PFSK-1 (cell line): Measurements from ENCODE around the gene BMP7.

Experiments
- FOXP2 ChIP-seq: optimal IDR thresholded peaks from 2 replicates; pipeline ENCODE3; 2011; ENCODE audit warnings: borderline replicate concordance, control low read depth, inconsistent platforms; ENCODE audit not compliant: insufficient read depth; ENCODE audit errors: extremely low read length, extremely low read depth
- POLR2AphosphoS5 ChIP-seq: IDR thresholded peaks from 2 replicates; pipeline ENCODE4 v1.6.1; 2012; ENCODE audit warnings: low read depth, mild to moderate bottlenecking, control low read depth, low read length, moderate library complexity
- SIN3A ChIP-seq: IDR thresholded peaks from 2 replicates; pipeline ENCODE4 v1.6.1; 2012; ENCODE audit warnings: mild to moderate bottlenecking, low read length, moderate library complexity, borderline replicate concordance; ENCODE audit not compliant: insufficient read depth
- TAF1 ChIP-seq: IDR thresholded peaks from 2 replicates; pipeline ENCODE4 v1.6.1; 2012; ENCODE audit warnings: low read length, control low read depth, borderline replicate concordance; ENCODE audit not compliant: insufficient read depth
- TF ChIP-seq, protein P1 (sequence below), 2 experiments: IDR thresholded peaks; 2 replicates each; pipeline versions ENCODE4 v1.6.1 to v1.8.0; 2011 to 2012; ENCODE audit warnings: low read depth in 2 of 2, low read length in 2 of 2, control low read depth in 1 of 2, inconsistent platforms in 1 of 2, mild to moderate bottlenecking in 1 of 2, moderate library complexity in 1 of 2; ENCODE audit not compliant: insufficient read depth in 1 of 2

The BMP7 gene

DNA sequence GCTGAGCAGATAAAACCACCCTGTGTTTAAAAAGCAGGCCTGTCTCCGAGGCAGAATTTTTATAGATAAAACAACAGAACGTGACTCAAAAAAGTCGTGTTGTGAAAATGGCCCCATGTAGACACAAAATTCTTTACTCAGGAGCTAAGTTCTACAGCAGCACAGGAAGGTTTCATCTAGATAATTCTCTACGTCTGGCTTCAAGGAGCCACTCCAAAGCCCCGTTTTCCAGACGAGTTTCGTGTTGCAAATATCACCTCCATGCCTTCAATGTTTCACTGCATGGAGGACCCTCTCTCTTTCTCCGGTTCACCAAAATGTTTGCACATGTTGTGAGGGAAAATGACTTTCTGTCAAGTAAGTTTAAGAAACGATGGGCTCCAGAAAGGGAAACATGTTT is 12.0 kb upstream of the BMP7 start:
- TF ChIP-seq POLR2AphosphoS5 (no peak), SIN3A (no peak), FOXP2 (no peak), TAF1 (no peak)
- TF ChIP-seq, protein P1, sequence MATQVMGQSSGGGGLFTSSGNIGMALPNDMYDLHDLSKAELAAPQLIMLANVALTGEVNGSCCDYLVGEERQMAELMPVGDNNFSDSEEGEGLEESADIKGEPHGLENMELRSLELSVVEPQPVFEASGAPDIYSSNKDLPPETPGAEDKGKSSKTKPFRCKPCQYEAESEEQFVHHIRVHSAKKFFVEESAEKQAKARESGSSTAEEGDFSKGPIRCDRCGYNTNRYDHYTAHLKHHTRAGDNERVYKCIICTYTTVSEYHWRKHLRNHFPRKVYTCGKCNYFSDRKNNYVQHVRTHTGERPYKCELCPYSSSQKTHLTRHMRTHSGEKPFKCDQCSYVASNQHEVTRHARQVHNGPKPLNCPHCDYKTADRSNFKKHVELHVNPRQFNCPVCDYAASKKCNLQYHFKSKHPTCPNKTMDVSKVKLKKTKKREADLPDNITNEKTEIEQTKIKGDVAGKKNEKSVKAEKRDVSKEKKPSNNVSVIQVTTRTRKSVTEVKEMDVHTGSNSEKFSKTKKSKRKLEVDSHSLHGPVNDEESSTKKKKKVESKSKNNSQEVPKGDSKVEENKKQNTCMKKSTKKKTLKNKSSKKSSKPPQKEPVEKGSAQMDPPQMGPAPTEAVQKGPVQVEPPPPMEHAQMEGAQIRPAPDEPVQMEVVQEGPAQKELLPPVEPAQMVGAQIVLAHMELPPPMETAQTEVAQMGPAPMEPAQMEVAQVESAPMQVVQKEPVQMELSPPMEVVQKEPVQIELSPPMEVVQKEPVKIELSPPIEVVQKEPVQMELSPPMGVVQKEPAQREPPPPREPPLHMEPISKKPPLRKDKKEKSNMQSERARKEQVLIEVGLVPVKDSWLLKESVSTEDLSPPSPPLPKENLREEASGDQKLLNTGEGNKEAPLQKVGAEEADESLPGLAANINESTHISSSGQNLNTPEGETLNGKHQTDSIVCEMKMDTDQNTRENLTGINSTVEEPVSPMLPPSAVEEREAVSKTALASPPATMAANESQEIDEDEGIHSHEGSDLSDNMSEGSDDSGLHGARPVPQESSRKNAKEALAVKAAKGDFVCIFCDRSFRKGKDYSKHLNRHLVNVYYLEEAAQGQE (IDR thresholded peaks at IDR 0.05; ENCODE audit: insufficient read depth in 1 of 2, low read depth in 2 of 2, low read length in 2 of 2) = no peak

DNA sequence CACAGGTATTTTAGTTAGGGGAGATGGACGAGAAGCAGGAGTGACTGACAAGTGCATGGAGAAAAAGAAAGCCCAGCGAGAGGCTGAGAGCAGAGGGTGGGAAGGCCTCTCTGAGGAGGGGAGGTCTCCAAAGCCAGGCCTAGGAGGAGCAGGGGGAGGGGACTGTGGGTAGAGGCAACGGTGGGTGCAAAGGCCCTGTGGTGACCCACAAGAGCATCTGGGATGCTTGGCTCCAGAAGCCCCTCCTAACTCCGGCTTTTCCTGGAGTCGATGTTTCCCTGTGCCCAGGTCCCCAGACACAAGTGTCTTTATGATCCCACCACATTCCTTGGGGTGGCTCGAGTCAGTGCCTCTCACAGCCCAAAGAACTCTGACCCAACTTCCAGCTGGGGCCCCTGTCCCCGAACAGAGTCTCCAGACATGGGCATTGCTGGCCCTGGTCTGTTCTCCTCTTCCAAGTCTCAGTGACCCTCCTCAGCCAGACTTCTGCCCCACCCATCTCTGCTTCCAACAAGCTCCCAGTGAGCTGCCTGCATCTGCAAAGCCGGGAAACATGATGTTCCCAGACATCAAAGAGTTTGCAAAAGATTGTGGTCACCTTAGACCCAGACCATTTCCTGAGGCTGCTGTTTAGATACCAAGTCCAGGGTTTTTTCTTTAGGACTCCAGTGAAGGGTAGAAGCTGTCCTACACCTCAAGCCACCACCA is 11.1 kb upstream of the BMP7 start:
- TF ChIP-seq TAF1 (no peak), FOXP2 (no peak), POLR2AphosphoS5 (no peak), SIN3A (no peak)
- TF ChIP-seq, protein P1 (IDR thresholded peaks at IDR 0.05; ENCODE audit: insufficient read depth in 1 of 2, low read depth in 2 of 2, low read length in 2 of 2) = no peak

DNA sequence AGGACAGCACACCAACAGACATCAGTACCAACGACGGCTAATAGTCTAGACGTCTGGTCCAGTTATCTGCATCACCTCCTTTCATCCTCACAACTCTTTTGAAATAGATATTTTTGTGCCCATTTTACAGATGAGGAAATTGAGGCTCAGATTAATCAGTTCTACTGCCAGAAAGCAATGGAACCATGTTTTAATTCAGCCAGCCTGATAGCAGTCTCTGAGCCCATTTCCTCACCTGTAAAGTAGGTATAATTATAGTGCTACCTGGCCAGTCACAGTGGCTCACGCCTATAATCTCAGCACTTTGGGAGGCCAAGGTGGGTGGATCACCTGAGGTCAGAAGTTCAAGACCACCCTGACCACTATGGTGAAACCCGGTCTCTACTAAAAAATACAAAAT is 9.8 kb upstream of the BMP7 start:
- TF ChIP-seq, protein P1 (IDR thresholded peaks at IDR 0.05; ENCODE audit: insufficient read depth in 1 of 2, low read depth in 2 of 2, low read length in 2 of 2) = no peak
- TF ChIP-seq SIN3A (no peak), POLR2AphosphoS5 (no peak), FOXP2 (no peak), TAF1 (no peak)

DNA sequence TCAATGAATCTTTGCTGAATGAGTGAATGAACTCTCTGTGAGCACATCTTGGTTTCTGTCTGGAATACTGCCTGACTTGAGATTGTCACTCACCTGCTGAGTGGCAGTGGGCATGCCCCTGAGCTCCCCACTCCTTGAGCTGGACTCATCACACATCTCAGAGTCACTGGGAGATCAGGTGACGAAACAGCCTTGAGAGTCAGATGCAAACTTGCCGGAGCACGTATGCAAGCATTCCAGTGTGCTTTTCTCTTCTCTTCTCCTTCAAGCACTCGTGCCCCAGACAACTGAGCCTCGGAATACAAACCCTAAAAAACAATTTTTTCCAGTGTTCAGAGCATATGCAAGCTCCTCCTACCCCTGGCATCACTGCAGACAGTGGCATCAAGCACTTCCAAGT is 9.4 kb upstream of the BMP7 start:
- no peak for TF ChIP-seq FOXP2
- TF ChIP-seq, protein P1 (IDR thresholded peaks at IDR 0.05; ENCODE audit: insufficient read depth in 1 of 2, low read depth in 2 of 2, low read length in 2 of 2) = no peak
- no peak for TF ChIP-seq SIN3A
